ENCODE data around the gene UPP1. TPM values are rescaled to one million over a fixed set of nuclear protein-coding genes. Genes with fewer than 3 reads are reported as not detected.

The UPP1 gene
- total and polyA plus RNA-seq, 2 of the 13 experiments (the other 11 are each of a cell fraction or from before 2014, with no cell fraction given): 5.7 to 9.8 TPM

GRCh38 chr7:48049850-48050249 lies 39.2 kb upstream of the UPP1 start:
- no TSS peak for BruUV-seq (replicated peaks)
- 38% methylated on average over 6 of the region's 8 CpGs for WGBS (ENCODE audit: low lambda C conversion rate)
- H3K27me3 ChIP-seq (ENCODE audit: control insufficient read depth in 1 of 2, insufficient read depth in 2 of 2, low read length in 2 of 2): peaks cover 3 to 25% of the 10 kb centered on the region in 2 experiments; a peak in 3 of 5 replicates
- DNase-seq (ENCODE audit: low spot score) (no peak), FAIRE-seq (no peak), ATAC-seq (no peak)
- H3K79me2 ChIP-seq (ENCODE audit: insufficient read depth, low read length): no peaks in the 10 kb centered on the region
- ChIA-PET POLR2A (no interaction called here), CTCF (ENCODE audit: low intra/inter-chr PET ratio, low total read pairs) (no interaction called here)
- H3K4me2 ChIP-seq (ENCODE audit: low read depth, low read length): no peak overlapping the region
- H3K27ac ChIP-seq (ENCODE audit: extremely low read length, insufficient read depth, low read length): no peak overlapping the region
- H4K20me1 ChIP-seq (ENCODE audit: insufficient read depth, low read length): no peaks in the 10 kb centered on the region
- no peaks in the 10 kb centered on the region for H3K4me1 ChIP-seq (ENCODE audit: insufficient read depth, low read length)
- H3K4me3 ChIP-seq (replicated peaks in 1 of 3; ENCODE audit: insufficient read depth in 1 of 3, low read depth in 2 of 3, low read length in 3 of 3): no peak overlapping the region
- no peak overlapping the region for H3K9ac ChIP-seq (ENCODE audit: insufficient read depth, low read depth, low read length)
- H3K9me3 ChIP-seq (ENCODE audit: low read length): no peaks in the 10 kb centered on the region
- no peak overlapping the region for H2AFZ ChIP-seq (ENCODE audit: low read length)
- in situ Hi-C loops (cut with HindIII; ENCODE audit: extremely low pct_ligation_motif_present, low pct_unique_long_range_greater_than_20kb): no loop called here
- H3K36me3 ChIP-seq (replicated peaks in 1 of 2; ENCODE audit: control insufficient read depth in 1 of 2, insufficient read depth in 2 of 2, low read length in 2 of 2): no peaks in the 10 kb centered on the region
- intact Hi-C loops (cut with micrococcal nuclease; ENCODE audit: unreplicated experiment): no loop called here
- no peak for TF ChIP-seq ZNF431 (CRISPR knock-in tag; IDR thresholded peaks at IDR 0.05; ENCODE audit: borderline replicate concordance, low read depth)
- TF ChIP-seq REST (IDR thresholded peaks at IDR 0.05; ENCODE audit: borderline replicate concordance in 1 of 2, low read depth in 1 of 2, low read length in 2 of 2): no peak
- no peak for TF ChIP-seq HMGA1 (CRISPR knock-in tag; conservative IDR thresholded peaks at IDR 0.05)

- intact Hi-C loops (cut with micrococcal nuclease; ENCODE audit: unreplicated experiment): no loop called here
- no peak overlapping the region for H3K27ac ChIP-seq (ENCODE audit: extremely low read length, insufficient read depth, low read length)
- in situ Hi-C loops (cut with HindIII; ENCODE audit: extremely low pct_ligation_motif_present, low pct_unique_long_range_greater_than_20kb): no loop called here
These were observed 36.3 kb upstream of the UPP1 start for GRCh38 chr7:48052748-48053147.

More at GRCh38 chr7:48052748-48053147, 36.3 kb upstream of the UPP1 start:
- CTCF ChIA-PET (ENCODE audit: low intra/inter-chr PET ratio, low total read pairs): no interaction called here
- no peak for ATAC-seq
- Histone ChIP-seq H3K79me2 (ENCODE audit: insufficient read depth, low read length) (no peaks in the 10 kb centered on the region), H3K9ac (ENCODE audit: insufficient read depth, low read depth, low read length) (no peak overlapping the region), H3K4me3 (replicated peaks in 1 of 3; ENCODE audit: insufficient read depth in 1 of 3, low read depth in 2 of 3, low read length in 3 of 3) (no peak overlapping the region), H3K4me1 (ENCODE audit: insufficient read depth, low read length) (no peaks in the 10 kb centered on the region), H2AFZ (ENCODE audit: low read length) (no peak overlapping the region), H3K4me2 (ENCODE audit: low read depth, low read length) (no peak overlapping the region), H3K36me3 (replicated peaks in 1 of 2; ENCODE audit: control insufficient read depth in 1 of 2, insufficient read depth in 2 of 2, low read length in 2 of 2) (no peaks in the 10 kb centered on the region), H3K27me3 (ENCODE audit: control insufficient read depth in 1 of 2, insufficient read depth in 2 of 2, low read length in 2 of 2) (peaks cover 1 to 4% of the 10 kb centered on the region in 2 experiments; a peak in 2 of 5 replicates), H4K20me1 (ENCODE audit: insufficient read depth, low read length) (no peaks in the 10 kb centered on the region), H3K9me3 (ENCODE audit: low read length) (no peaks in the 10 kb centered on the region)
- 26% methylated on average over 8 of the region's 8 CpGs for WGBS (ENCODE audit: low lambda C conversion rate)
- FAIRE-seq: no peak
- POLR2A ChIA-PET: no interaction called here
- no peak for DNase-seq (ENCODE audit: low spot score)
- no peak for TF ChIP-seq ZKSCAN8 (CRISPR knock-in tag; IDR thresholded peaks at IDR 0.05; ENCODE audit: borderline replicate concordance)
- TF ChIP-seq ZNF10 (CRISPR knock-in tag; IDR thresholded peaks at IDR 0.05; ENCODE audit: borderline replicate concordance, low read depth): no peak
- TF ChIP-seq HOXA9 (CRISPR knock-in tag; IDR thresholded peaks at IDR 0.05; ENCODE audit: borderline replicate concordance): no peak
- no peak for TF ChIP-seq NFE2L1 (CRISPR knock-in tag; IDR thresholded peaks at IDR 0.05; ENCODE audit: borderline replicate concordance)
- no peak for TF ChIP-seq HMGXB3 (CRISPR knock-in tag; IDR thresholded peaks at IDR 0.05; ENCODE audit: borderline replicate concordance)
- TF ChIP-seq SIN3A (IDR thresholded peaks at IDR 0.05; ENCODE audit: borderline replicate concordance, low read depth, low read length): no peak
- no peak for TF ChIP-seq ZC3H4 (CRISPR knock-in tag; IDR thresholded peaks at IDR 0.05; ENCODE audit: borderline replicate concordance)
- no TSS peak for BruUV-seq (replicated peaks)

Data from HepG2 (cell line).